OCI-LY1 (cell line): ENCODE results near the gene RAB30.
"Not testable (repeated sequence)": the region's sequence is repeated elsewhere in the genome, so short reads cannot be mapped to it uniquely, and the experiment has no call there.

Source experiments
- EZH2 ChIP-seq: fragments of 200-600 bp; sonication (generic), shearing (Covaris generic); IDR thresholded peaks from 2 replicates; pipeline ENCODE4 v1.8.0; 2017; ENCODE audit warnings: borderline replicate concordance, mixed run types, mild to moderate bottlenecking, antibody characterized with exemption, low read length, moderate library complexity, mixed read lengths
- TF ChIP-seq, protein P1 (sequence below): fragments of 200-600 bp; sonication (generic), shearing (Covaris generic); IDR thresholded peaks from 2 replicates; pipeline ENCODE4 v1.5.1; 2017; ENCODE audit warnings: mild to moderate bottlenecking, antibody characterized with exemption, low read length, moderate library complexity, mixed read lengths

DNA sequence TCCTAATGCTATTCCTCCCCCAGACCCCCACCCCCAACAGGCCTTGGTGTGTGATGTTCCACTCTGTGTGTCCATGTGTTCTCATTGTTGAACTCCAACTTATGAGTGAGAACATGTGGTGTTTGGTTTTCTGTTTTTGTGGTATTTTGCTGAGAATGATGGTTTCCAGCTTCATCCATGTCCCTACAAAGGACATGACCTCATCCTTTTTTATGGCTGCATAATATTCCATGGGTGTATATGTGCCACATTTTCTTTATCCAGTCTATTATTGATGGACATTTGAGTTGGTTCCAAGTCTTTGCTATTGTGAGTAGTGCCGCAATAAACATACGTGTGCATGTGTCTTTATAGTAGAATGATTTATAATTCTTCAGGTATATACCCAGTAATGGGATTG is 121.2 kb downstream of the RAB30 start:
- TF ChIP-seq, protein P1, sequence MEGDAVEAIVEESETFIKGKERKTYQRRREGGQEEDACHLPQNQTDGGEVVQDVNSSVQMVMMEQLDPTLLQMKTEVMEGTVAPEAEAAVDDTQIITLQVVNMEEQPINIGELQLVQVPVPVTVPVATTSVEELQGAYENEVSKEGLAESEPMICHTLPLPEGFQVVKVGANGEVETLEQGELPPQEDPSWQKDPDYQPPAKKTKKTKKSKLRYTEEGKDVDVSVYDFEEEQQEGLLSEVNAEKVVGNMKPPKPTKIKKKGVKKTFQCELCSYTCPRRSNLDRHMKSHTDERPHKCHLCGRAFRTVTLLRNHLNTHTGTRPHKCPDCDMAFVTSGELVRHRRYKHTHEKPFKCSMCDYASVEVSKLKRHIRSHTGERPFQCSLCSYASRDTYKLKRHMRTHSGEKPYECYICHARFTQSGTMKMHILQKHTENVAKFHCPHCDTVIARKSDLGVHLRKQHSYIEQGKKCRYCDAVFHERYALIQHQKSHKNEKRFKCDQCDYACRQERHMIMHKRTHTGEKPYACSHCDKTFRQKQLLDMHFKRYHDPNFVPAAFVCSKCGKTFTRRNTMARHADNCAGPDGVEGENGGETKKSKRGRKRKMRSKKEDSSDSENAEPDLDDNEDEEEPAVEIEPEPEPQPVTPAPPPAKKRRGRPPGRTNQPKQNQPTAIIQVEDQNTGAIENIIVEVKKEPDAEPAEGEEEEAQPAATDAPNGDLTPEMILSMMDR, result not testable (repeated sequence)
- TF ChIP-seq EZH2, result not testable (repeated sequence)
